ENCODE data around the gene RAD51B.

Gene RAD51B

GRCh38 chr14:68349900-68350629, 530.5 kb downstream of the RAD51B start:
- no peak for DNase-seq

GRCh38 chr14:68355415-68355814, 535.8 kb downstream of the RAD51B start:
- no peak for DNase-seq

GRCh38 chr14:68357777-68358176, 538.2 kb downstream of the RAD51B start:
- no peak for DNase-seq

DNA sequence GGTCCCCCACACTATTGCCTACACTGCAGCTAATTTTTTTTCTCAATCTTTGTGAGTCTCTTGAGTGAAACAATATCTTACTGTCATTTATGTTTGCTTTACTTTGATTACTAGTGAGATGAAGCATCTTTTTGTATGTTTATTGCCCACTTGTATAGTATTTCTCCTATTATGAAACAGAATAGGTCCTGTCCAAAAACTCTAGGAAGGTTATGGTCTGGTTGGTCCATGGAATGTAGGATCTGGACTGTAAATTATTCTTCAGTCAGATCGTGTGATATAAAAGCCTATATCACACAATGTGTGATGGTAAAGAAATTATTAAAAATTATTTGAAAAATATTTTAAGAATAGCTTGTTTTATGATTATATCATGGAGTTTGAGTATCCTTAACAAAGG, 538.9 kb downstream of the RAD51B start:
- no peak for DNase-seq

GRCh38 chr14:68359022-68359836, 539.6 kb downstream of the RAD51B start:
- DNase-seq, result no peak

DNA sequence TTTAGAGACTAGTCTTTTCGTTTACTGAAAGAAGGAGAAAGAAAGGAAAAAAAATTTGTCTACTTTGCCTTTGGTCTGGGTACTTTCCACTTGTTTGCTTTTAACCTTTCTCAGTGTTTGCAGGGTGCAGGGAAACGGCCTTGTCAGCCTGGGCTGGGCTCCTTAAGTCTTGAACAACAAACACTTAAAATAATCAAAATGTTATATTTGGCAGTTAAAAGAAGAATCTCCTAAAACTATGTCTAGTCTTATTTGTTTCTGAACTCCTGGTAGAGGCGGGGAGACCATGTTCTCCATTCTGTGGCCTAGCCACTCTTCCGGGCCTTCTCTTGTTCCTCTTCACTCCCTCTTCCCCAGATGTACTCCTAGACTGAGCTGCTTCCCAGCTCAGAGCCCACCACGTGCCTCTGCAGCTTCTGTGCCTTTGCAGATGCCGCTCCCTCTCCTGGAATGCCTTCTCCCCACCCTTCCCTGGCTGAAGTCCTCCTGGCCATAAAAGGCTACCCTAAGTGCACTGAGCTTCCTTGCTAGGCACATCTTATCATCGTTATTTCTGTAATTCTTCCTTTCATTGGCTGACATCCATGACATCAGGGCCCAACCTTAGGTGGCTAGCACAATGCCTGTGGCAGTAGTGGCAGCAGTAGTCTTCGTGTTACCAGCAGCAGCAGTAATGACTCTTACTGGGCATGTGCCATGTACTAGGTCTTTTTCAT, 540.4 kb downstream of the RAD51B start:
- DNase-seq, result no peak

GRCh38 chr14:68361231-68361630, 541.7 kb downstream of the RAD51B start:
- no peak for DNase-seq

DNA sequence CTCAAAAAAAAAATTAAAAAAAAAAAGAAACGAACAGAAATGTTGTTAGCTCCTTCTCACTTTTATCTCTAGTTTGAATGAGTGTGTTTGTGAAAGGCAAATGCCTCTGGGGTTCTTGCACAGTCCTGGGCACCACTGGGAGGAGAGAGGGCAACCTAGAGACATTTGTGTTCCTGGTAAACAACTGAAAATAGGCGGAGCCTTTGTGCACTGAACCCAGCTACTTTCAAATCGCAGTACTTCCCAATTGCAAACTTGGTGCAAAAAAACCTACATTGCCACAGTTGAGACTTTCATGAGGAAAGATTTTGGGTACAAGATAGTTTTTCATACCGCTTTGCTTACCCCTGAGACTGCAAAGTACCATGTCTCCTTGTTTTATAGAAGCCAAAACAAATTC, 543.3 kb downstream of the RAD51B start:
- DNase-seq, result no peak

DNA sequence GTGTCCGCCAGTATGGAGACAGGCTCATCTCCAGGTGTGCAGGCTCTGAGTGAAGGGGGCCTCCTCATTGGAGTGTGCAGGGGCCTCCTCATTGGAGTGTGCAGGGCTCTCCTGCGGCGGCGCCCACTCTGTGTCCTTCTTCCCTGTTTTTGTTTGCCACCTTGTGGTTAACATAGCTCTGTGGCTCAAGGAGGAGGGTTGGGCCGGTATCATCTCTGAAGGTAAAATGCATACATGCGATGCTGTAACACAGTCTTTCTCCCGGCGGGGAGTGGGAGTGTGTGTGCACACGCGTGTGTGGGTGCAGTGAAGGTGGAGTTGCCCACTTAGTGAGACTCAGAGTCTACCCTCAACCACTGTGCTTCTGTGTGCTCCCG, 543.9 kb downstream of the RAD51B start:
- no peak for DNase-seq

DNA sequence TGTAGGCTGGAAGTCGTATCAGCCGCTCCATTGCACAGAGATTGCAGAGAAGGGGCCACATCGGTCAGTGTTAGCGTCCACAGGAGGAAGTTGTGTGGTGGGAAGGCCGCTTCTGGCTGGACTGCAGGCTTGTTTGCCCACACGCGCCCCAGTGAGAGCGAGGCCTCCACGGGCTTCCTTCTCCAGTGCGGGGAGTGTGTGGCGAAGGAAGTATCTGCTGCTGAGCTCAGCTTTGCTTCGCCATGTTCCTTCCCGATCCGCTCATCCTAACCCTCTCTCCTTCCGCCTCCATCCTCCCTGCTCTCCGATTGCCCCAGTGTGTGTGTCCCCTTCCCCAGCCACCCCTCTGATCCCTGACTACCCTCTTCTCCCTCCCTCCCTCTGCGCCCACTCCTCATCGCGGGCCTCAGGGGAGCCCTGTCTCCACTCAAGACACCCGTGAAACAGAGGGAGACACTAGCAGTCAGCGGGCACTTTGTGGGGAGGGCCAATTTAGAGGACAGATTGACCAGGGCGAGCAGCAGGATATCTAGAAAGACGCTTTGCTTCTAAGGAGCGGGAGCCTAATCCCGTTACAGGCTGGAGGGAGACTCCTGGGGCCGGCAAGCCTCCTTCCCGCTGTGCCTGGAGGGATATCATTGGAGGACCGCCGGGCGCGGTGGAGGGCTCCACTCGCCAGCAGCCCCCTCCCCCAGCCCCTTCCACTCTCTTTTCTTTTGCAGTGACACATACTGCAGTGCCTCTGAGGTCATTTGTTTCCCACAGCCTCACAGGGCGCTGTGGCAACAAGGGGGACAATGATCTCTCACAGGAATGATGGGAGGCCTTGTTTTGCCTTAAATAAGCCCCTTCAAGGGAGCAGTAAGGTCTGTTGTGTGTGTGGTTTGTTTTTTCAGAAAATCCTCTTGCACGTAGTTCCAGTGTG, 544.5 kb downstream of the RAD51B start:
- no peak for DNase-seq

- DNase-seq, result no peak
Measured at GRCh38 chr14:68364792-68365192, 545.2 kb downstream of the RAD51B start.

DNA sequence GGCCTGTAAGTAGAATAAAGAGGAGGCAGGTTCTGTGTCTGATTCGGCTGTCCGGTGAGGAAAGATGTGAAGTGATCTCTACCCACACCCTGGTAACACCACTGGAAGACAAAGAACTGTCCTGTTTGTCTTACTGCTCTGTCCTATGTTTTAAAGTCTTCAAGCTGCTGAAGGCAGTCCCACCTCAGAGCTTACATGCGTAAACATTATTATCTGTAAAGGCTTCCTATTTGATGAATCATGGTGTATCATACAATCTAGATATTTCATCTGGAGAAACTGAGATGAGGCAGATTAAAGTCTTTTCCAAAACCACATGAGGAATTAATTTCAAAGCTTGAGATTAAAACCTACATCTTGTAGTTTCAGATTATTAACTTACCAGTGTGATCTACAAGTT, 545.6 kb downstream of the RAD51B start:
- no peak for DNase-seq

- no peak for DNase-seq
Measured at GRCh38 chr14:68366656-68367055, 547.1 kb downstream of the RAD51B start.

DNA sequence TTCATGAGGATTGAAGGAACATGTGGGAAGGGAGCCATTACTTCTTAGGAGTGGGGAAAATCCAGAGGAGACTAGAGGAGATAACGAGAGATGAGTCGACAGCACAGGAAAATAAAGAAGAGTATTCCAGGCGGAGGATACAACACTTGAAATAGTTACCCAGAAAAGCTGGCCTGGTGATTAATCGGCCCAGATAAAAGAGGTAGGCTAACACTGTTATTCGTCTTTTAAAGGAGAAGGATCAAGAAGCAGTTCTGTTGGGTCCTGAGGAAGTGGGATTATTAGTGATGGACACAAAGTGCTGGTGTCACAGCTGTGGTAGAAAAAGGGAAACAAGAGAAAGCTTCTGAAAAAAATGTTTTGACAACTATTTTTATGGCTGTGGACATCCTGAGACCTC, 548.0 kb downstream of the RAD51B start:
- no peak for DNase-seq

GRCh38 chr14:68368850-68369249, 549.3 kb downstream of the RAD51B start:
- DNase-seq, result no peak

DNA sequence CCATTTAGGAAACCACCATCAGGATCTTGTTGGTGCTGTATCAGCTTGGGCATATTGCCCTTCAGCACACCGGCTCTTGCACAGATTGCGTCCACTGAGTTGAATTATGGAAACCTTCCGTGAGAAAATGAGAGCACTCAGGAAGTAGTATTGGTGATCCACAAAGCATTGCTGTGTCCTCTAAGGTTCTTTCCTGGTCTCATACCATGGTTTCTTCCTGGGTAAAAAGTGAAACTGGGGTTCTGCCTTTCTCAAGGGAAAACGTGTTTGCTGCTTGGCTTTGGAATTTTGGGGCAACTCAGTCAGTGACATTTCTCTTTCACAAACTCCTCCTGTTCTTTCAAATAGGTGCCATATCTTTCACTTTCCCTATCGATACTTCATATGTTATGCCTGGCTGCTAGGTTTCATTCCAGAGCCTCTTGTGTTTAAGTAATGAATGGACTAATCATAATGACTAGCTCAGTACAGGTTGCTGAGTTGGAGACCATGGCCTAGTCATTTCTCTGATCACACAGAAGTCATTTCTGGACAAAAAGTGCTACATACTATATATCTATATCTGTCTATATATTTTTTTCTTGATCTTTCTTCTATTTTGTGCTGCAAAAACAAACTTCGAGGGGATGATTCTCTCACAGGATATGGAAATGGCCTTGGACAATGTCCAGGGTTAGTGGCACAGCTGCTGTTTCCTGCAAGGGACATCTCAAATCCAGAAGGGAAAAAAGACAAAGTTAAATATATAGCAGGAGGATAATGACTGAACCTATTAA, 549.9 kb downstream of the RAD51B start:
- no peak for DNase-seq

- DNase-seq, result no peak
Measured at GRCh38 chr14:68370057-68370360, 550.4 kb downstream of the RAD51B start.

DNA sequence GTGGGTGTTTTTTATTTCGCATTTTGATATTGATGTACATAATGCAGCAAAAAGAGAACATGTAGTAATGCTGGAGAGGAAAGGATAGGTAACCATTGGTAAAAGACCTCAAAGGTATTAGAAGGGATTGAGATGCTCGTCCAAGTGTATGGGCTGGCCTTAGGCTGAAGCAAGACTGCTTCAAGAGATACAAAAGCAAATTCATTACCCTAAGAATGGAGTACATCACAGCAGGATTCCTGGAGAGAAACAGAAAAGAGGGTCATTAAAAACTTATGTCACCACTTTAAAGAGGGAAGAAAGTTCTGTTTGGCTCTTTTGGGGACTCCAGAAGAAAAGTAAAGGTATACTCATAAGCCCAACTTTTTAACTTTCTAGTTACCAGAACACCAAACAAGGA, 552.8 kb downstream of the RAD51B start:
- no peak for DNase-seq

DNA sequence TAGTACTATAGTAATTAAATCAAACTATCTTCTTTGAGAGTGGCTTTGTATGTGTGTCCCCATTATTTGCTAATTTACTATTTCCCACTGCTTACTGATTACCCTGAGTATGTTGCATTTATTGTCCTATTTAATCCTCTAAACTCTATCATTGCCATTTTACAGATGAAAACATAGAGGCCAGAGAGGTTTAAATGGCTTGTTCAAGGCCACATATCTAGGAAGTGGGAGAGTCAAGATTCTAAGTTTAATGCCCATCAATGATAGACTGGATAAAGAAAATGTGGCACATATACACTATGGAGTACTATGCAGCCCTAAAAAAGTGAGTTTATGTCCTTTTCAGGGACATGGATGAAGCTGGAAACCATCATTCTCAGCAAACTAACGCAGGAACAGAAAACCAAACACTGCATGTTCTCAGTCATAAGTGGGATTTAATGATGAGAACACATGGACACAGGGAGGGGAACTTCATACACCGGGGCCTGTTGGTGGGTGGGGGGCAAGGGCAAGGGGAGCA, 553.6 kb downstream of the RAD51B start:
- DNase-seq, result no peak

DNA sequence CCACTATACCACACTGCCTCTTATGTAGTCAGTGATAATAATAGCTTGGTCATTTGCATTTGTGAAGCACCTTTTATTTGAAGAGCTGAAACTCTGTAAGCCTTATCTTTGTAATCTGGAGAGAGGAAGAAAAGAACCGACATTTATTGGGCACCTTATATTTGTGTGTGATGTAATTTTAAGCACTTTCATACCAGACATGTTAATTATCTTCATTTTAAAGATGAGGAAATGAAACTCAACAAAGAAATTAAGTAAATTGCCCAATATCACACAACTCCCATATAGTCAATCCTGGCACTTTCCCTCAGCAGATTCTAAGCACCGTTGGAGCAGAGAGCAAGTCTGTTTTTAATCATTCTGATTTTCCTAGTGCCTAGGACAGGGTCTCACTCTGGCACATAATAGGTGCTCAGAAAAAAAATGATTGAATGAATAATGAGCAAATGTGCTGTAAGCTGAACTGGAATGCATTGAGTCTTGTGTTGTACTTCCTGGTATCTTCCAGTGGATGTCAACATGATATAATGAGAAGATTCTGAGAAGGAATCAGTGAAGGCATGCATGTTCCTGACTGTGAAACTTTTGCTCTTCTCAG, 554.4 kb downstream of the RAD51B start:
- no peak for DNase-seq

DNA sequence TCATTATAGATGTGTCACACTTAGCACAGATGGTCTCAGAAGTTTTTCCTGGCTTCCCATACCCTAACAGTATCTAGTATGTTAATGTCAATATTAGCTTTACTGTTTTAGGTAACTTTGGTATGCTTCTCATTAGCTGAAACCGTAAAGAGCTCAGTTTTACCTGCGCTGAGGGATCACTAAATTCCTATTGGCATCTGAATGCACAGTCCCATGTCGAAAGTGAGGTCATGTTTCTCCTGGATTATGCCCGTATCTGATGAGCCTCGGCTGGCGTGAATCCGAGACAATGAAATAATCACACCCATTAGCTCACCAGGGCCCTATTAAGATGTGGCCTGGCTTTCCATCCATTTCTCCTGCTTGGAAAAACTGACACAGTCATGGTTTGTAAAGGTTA, 555.1 kb downstream of the RAD51B start:
- DNase-seq, result no peak

All from OCI-M1 (cell line).